ENCODE data around the gene CRBN.

CRBN gene

GRCh38 chr3:3134750-3135448 is 44.6 kb downstream of the CRBN start:
- Histone ChIP-seq H3K27ac (ENCODE audit: low read depth, low read length) (no peak overlapping the region), H3K4me3 (ENCODE audit: low read depth, low read length) (no peak overlapping the region), H3K36me3 (ENCODE audit: control insufficient read depth, insufficient read depth, low read length) (peaks cover 66% of the 10 kb centered on the region)

DNA sequence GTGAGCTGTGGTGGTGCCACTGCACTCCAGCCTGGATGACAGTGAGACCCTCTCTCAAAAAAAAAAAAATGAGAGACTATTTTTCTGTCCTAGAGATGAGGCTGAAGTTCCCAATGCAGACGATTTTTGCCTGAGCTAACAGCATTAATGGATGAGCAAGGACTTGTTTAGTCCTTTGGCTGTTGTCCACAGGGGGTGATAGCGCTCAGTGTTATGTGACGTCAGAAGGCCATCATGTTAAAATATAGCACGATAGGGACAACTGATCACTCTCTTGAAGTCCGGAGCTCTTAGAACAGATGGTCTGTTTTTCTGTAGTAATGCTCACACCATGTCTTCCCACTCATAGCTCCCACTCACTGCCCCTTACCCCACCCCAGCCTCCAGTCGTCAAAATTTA is 46.0 kb downstream of the CRBN start:
- Histone ChIP-seq H3K27ac (ENCODE audit: low read depth, low read length) (no peak overlapping the region), H3K4me3 (ENCODE audit: low read depth, low read length) (no peak overlapping the region), H3K36me3 (ENCODE audit: control insufficient read depth, insufficient read depth, low read length) (peaks cover 65% of the 10 kb centered on the region), H3K9me3 (ENCODE audit: control insufficient read depth, insufficient read depth, low read depth, low read length) (no peaks in the 10 kb centered on the region), H3K27me3 (ENCODE audit: control insufficient read depth, insufficient read depth, low read length) (no peaks in the 10 kb centered on the region), H3K4me1 (ENCODE audit: control insufficient read depth, insufficient read depth, low read length) (no peaks in the 10 kb centered on the region), H3K9ac (ENCODE audit: low read length) (no peak overlapping the region)

More at GRCh38 chr3:3134750-3135448, 44.6 kb downstream of the CRBN start:
- H3K27me3 ChIP-seq (ENCODE audit: control insufficient read depth, insufficient read depth, low read length) = no peaks in the 10 kb centered on the region
- no peaks in the 10 kb centered on the region for H3K4me1 ChIP-seq (ENCODE audit: control insufficient read depth, insufficient read depth, low read length)
- no peaks in the 10 kb centered on the region for H3K9me3 ChIP-seq (ENCODE audit: control insufficient read depth, insufficient read depth, low read depth, low read length)
- H3K9ac ChIP-seq (ENCODE audit: low read length) = no peak overlapping the region

DNA sequence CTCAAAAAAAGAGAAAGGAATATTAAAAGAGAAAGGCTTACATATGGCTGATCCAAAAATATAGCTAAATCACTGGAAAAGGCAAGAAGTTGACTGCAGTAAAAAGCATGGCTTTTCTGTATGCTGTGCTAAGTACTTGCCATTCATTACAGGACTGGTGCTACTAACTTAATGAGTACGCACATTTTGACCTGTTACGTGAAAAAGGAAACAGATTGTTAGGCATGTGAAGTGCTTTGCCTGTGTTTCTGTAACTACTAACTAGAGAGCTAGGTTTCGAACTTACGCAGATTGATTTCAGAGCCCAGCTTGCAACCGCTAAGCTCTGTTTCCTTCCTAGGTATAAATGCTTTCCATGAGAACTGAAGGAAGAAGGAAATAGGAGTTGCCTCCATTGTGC is 49.9 kb downstream of the CRBN start:
- Histone ChIP-seq H3K27me3 (ENCODE audit: control insufficient read depth, insufficient read depth, low read length) (no peaks in the 10 kb centered on the region), H3K4me1 (ENCODE audit: control insufficient read depth, insufficient read depth, low read length) (peaks cover 7% of the 10 kb centered on the region; the same call in 1 of the 2 replicates), H3K4me3 (ENCODE audit: low read depth, low read length) (no peak overlapping the region), H3K9me3 (ENCODE audit: control insufficient read depth, insufficient read depth, low read depth, low read length) (no peaks in the 10 kb centered on the region), H3K27ac (ENCODE audit: low read depth, low read length) (no peak overlapping the region), H3K36me3 (ENCODE audit: control insufficient read depth, insufficient read depth, low read length) (peaks cover 34% of the 10 kb centered on the region), H3K9ac (ENCODE audit: low read length) (no peak overlapping the region)

DNA sequence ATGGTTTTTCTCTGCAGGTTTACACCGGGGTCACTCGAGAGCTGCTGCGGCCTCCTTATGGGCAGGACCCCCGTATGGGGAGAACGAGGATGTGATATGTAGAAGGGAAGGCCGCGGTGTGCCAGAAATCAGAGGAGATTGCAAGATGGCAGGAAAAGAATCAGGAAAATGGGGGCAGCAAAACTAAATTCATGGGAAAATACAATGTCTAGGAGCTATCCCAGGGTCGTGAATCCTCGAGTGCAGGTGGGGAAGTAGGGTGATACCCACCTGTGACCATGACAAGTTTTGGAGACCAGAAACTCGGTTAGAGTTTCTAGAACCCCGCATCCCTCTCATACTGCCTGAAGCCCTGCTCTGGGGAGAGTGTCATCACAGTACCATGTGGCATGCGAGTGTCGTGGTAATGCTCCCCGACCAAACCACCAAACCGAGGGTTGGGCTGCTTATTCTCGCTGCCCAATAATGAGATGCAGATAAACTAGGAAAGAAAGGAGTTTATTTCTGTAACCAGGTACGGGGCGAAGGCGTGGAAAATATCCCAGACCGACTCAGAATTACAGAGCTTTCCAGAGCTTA is 52.0 kb downstream of the CRBN start:
- Histone ChIP-seq H3K27ac (ENCODE audit: low read depth, low read length) (peak overlapping the region; percentile 98), H3K9me3 (ENCODE audit: control insufficient read depth, insufficient read depth, low read depth, low read length) (no peaks in the 10 kb centered on the region), H3K4me3 (ENCODE audit: low read depth, low read length) (peak overlapping the region; percentile 99), H3K9ac (ENCODE audit: low read length) (peak overlapping the region; percentile 100), H3K4me1 (ENCODE audit: control insufficient read depth, insufficient read depth, low read length) (peaks cover 7% of the 10 kb centered on the region; the same call in 1 of the 2 replicates), H3K36me3 (ENCODE audit: control insufficient read depth, insufficient read depth, low read length) (peaks cover 28% of the 10 kb centered on the region), H3K27me3 (ENCODE audit: control insufficient read depth, insufficient read depth, low read length) (no peaks in the 10 kb centered on the region)

GRCh38 chr3:3126477-3127431 is 52.7 kb downstream of the CRBN start, which contains the start of gene TRNT1:
Gene TRNT1, plus strand, starts transcription at chr3:3126940. Its CDS starts 2,101 bp downstream, at chr3:3129041.
- H3K27ac ChIP-seq (ENCODE audit: low read depth, low read length) = peak within 1 kb of the TSS; percentile 98
- peaks cover 7% of the 10 kb centered on the region; the same call in 1 of the 2 replicates for H3K4me1 ChIP-seq (ENCODE audit: control insufficient read depth, insufficient read depth, low read length)
- peaks cover 28% of the 10 kb centered on the region for H3K36me3 ChIP-seq (ENCODE audit: control insufficient read depth, insufficient read depth, low read length)
- no peaks in the 10 kb centered on the region for H3K27me3 ChIP-seq (ENCODE audit: control insufficient read depth, insufficient read depth, low read length)
- peak within 1 kb of the TSS; percentile 99 for H3K4me3 ChIP-seq (ENCODE audit: low read depth, low read length)
- H3K9ac ChIP-seq (ENCODE audit: low read length) = peak within 1 kb of the TSS; percentile 100
- H3K9me3 ChIP-seq (ENCODE audit: control insufficient read depth, insufficient read depth, low read depth, low read length) = no peaks in the 10 kb centered on the region

GRCh38 chr3:3125977-3126376 is 53.5 kb downstream of the CRBN start:
- Histone ChIP-seq H3K27ac (ENCODE audit: low read depth, low read length) (peak overlapping the region; percentile 54; the same call in 1 of the 2 replicates), H3K27me3 (ENCODE audit: control insufficient read depth, insufficient read depth, low read length) (no peaks in the 10 kb centered on the region), H3K36me3 (ENCODE audit: control insufficient read depth, insufficient read depth, low read length) (peaks cover 25% of the 10 kb centered on the region), H3K4me1 (ENCODE audit: control insufficient read depth, insufficient read depth, low read length) (peaks cover 7% of the 10 kb centered on the region; the same call in 1 of the 2 replicates), H3K9ac (ENCODE audit: low read length) (peak overlapping the region; percentile 75), H3K9me3 (ENCODE audit: control insufficient read depth, insufficient read depth, low read depth, low read length) (no peaks in the 10 kb centered on the region), H3K4me3 (ENCODE audit: low read depth, low read length) (peak overlapping the region; percentile 99)

GRCh38 chr3:3119393-3119851 is 60.1 kb downstream of the CRBN start:
- Histone ChIP-seq H3K4me3 (ENCODE audit: low read depth, low read length) (no peak overlapping the region), H3K9ac (ENCODE audit: low read length) (no peak overlapping the region), H3K4me1 (ENCODE audit: control insufficient read depth, insufficient read depth, low read length) (no peaks in the 10 kb centered on the region)

GRCh38 chr3:3117651-3118050 is 61.8 kb downstream of the CRBN start:
- no peaks in the 10 kb centered on the region for H3K36me3 ChIP-seq (ENCODE audit: control insufficient read depth, insufficient read depth, low read length)
- no peak overlapping the region for H3K4me3 ChIP-seq (ENCODE audit: low read depth, low read length)
- no peaks in the 10 kb centered on the region for H3K9me3 ChIP-seq (ENCODE audit: control insufficient read depth, insufficient read depth, low read depth, low read length)
- H3K27ac ChIP-seq (ENCODE audit: low read depth, low read length) = no peak overlapping the region
- no peak overlapping the region for H3K9ac ChIP-seq (ENCODE audit: low read length)
- no peaks in the 10 kb centered on the region for H3K27me3 ChIP-seq (ENCODE audit: control insufficient read depth, insufficient read depth, low read length)
- H3K4me1 ChIP-seq (ENCODE audit: control insufficient read depth, insufficient read depth, low read length) = no peaks in the 10 kb centered on the region

More at GRCh38 chr3:3119393-3119851, 60.1 kb downstream of the CRBN start:
- Histone ChIP-seq H3K27me3 (ENCODE audit: control insufficient read depth, insufficient read depth, low read length) (no peaks in the 10 kb centered on the region), H3K36me3 (ENCODE audit: control insufficient read depth, insufficient read depth, low read length) (no peaks in the 10 kb centered on the region), H3K9me3 (ENCODE audit: control insufficient read depth, insufficient read depth, low read depth, low read length) (no peaks in the 10 kb centered on the region), H3K27ac (ENCODE audit: low read depth, low read length) (no peak overlapping the region)

DNA sequence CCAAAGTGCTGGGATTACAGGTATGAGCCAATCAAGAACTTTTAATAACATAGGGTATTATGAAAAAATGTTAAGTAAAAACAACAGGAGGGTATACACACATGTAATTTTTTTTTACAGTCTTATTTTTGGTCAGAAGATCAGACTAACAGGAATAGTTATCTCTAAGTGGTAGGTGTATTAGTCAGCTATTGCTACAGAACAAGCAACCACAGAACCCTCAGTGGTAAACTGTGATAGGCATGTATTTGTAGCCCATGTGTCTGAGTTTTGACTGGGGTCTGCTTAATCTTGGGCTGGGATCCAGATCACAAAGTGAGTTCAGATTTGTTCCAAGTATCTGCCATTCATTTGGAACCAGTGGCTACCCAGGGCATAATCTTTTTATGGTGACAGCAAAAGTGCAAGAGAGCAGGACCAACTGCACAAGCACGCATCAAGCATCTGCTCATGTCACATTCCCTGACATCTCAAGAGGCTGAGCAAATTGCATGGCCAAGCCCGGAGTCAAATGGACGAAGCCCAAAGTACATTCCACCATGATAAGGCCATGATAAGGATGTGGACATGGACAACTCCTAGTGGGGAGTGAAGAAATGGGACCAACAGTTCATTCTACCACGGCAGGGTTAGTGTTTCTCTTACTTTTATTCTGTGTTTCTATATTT is 66.3 kb downstream of the CRBN start:
- no peak overlapping the region for H3K27ac ChIP-seq (ENCODE audit: low read depth, low read length)
- no peak overlapping the region for H3K9ac ChIP-seq (ENCODE audit: low read length)
- H3K4me3 ChIP-seq (ENCODE audit: low read depth, low read length) = no peak overlapping the region
- H3K9me3 ChIP-seq (ENCODE audit: control insufficient read depth, insufficient read depth, low read depth, low read length) = no peaks in the 10 kb centered on the region
- H3K36me3 ChIP-seq (ENCODE audit: control insufficient read depth, insufficient read depth, low read length) = no peaks in the 10 kb centered on the region
- H3K4me1 ChIP-seq (ENCODE audit: control insufficient read depth, insufficient read depth, low read length) = peaks cover 16% of the 10 kb centered on the region
- no peaks in the 10 kb centered on the region for H3K27me3 ChIP-seq (ENCODE audit: control insufficient read depth, insufficient read depth, low read length)

- Histone ChIP-seq H3K4me1 (ENCODE audit: control insufficient read depth, insufficient read depth, low read length) (peaks cover 16% of the 10 kb centered on the region), H3K4me3 (ENCODE audit: low read depth, low read length) (no peak overlapping the region), H3K36me3 (ENCODE audit: control insufficient read depth, insufficient read depth, low read length) (no peaks in the 10 kb centered on the region), H3K27me3 (ENCODE audit: control insufficient read depth, insufficient read depth, low read length) (no peaks in the 10 kb centered on the region), H3K9ac (ENCODE audit: low read length) (no peak overlapping the region), H3K27ac (ENCODE audit: low read depth, low read length) (no peak overlapping the region), H3K9me3 (ENCODE audit: control insufficient read depth, insufficient read depth, low read depth, low read length) (no peaks in the 10 kb centered on the region)
Observed at GRCh38 chr3:3110749-3111361, 68.6 kb downstream of the CRBN start.

Data from HUES6 (cell line).